Activated CD4-positive, CD25-positive, alpha-beta regulatory T cell treated with anti-CD3 and anti-CD28 coated beads, Interleukin-2, amount 50 U/mL, for 16 hours (primary cell): ENCODE data around the gene ARID3A.

Source experiments
- DNase-seq: peaks from one replicate; pipeline ENCODE4 v3.0.0-alpha.2; 2020; ENCODE audit warnings: low read depth, low spot score

ARID3A gene

DNA sequence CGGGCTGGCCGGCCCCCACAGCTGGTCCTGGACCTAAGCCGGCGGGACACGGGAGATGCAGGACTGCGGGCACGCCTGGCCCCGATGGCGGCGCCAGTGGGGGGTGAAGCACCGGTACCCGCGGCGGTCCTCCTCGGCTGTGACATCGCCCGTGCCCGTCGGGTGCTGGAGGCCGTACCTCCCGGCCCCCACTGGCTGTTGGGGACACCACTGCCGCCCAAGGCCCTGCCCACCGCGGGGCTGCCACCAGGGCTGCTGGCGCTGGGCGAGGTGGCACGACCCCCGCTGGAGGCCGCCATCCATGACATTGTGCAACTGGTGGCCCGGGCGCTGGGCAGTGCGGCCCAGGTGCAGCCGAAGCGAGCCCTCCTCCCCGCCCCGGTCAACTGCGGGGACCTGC lies 77.4 kb downstream of the ARID3A start:
- DNase-seq = no peak

DNA sequence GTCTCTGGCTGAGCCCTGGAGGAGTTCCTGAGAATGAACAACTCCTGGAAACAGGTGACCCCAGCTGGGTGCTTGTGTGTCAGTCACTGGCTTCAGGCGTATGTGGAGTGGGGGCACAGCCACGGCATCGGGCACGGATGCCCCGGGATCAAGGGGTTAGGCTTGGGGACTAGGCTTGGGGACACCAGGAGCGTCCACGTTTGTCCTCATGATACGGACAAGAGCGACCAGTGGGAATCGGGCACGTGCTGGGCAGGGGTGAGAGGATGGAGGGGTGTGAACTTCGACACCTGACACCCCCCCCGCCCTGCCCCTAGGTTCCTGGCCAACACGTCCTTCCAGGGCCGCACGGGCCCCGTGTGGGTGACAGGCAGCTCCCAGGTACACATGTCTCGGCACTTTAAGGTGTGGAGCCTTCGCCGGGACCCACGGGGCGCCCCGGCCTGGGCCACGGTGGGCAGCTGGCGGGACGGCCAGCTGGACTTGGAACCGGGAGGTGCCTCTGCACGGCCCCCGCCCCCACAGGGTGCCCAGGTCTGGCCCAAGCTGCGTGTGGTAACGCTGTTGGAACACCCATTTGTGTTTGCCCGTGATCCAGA lies 78.5 kb downstream of the ARID3A start:
- no peak for DNase-seq

DNA sequence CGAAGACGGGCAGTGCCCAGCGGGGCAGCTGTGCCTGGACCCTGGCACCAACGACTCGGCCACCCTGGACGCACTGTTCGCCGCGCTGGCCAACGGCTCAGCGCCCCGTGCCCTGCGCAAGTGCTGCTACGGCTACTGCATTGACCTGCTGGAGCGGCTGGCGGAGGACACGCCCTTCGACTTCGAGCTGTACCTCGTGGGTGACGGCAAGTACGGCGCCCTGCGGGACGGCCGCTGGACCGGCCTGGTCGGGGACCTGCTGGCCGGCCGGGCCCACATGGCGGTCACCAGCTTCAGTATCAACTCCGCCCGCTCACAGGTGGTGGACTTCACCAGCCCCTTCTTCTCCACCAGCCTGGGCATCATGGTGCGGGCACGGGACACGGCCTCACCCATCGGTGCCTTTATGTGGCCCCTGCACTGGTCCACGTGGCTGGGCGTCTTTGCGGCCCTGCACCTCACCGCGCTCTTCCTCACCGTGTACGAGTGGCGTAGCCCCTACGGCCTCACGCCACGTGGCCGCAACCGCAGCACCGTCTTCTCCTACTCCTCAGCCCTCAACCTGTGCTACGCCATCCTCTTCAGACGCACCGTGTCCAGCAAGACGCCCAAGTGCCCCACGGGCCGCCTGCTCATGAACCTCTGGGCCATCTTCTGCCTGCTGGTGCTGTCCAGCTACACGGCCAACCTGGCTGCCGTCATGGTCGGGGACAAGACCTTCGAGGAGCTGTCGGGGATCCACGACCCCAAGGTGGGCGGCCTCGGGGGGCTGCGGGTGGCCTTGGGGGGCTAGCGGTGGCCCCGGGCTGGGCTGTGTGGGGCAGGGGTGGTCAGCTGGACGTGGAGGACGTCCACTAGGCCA lies 79.2 kb downstream of the ARID3A start:
- DNase-seq = no peak

DNA sequence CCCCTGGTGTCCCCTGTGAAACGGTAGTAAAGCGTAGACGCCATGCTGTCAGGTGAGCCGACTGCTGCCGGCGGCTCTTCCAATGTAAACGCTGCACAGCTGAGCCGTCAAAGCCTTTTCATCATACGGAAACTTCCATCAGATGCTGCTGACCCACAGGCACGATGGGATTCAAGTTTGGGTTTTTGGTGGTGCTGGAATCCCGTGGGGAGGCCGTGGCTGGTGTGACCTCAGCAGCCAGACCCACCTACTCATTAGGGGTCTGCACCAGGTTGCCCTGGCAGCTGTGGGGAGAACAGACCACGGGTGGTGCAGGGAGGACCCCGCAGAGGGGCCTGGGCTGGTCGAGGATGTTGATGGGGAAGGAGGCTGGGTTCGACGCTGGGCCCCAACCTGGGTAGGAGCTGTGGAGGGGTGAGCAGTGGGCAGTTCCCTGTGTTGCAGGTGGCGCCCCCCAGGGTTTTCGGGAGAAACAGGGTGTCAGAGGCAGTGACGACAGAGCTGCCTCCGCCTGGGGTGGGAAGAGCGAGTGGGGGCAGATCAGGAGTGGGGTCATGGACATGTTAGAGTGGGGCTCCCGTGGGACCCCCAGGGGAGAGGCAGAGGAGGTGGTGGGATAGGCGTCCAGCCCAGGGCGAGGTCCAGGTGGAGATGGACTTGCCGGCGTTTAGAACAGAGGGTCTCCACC lies 81.0 kb downstream of the ARID3A start:
- DNase-seq = no peak

DNA sequence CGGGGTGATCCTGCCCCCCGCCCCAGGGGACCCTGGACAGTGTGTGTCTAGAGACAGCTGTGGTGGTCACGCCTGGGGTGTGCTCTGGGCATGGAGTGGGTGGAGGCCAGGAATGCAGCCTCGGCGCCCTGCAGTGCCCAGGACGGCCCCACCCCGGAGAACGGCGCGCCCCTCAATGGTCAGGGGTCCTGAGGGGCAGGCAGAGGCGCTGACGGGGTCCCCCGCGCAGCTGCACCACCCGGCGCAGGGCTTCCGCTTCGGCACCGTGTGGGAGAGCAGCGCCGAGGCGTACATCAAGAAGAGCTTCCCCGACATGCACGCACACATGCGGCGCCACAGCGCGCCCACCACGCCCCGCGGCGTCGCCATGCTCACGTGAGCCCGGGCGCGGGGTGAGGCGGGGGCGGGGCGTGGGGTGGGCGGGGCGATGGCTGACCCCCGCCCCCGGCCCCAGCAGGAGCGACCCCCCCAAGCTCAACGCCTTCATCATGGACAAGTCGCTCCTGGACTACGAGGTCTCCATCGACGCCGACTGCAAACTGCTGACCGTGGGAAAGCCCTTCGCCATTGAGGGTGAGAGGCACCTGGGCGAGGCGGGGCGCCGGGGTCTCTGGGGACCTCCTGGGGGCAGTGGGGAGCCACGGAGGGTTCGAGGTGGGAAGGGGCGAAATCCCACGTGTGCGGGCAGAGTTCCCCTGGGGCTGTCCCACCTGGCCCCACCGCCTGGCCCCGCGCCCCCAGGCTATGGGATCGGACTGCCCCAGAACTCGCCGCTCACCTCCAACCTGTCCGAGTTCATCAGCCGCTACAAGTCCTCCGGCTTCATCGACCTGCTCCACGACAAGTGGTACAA lies 81.8 kb downstream of the ARID3A start:
- no peak for DNase-seq

DNA sequence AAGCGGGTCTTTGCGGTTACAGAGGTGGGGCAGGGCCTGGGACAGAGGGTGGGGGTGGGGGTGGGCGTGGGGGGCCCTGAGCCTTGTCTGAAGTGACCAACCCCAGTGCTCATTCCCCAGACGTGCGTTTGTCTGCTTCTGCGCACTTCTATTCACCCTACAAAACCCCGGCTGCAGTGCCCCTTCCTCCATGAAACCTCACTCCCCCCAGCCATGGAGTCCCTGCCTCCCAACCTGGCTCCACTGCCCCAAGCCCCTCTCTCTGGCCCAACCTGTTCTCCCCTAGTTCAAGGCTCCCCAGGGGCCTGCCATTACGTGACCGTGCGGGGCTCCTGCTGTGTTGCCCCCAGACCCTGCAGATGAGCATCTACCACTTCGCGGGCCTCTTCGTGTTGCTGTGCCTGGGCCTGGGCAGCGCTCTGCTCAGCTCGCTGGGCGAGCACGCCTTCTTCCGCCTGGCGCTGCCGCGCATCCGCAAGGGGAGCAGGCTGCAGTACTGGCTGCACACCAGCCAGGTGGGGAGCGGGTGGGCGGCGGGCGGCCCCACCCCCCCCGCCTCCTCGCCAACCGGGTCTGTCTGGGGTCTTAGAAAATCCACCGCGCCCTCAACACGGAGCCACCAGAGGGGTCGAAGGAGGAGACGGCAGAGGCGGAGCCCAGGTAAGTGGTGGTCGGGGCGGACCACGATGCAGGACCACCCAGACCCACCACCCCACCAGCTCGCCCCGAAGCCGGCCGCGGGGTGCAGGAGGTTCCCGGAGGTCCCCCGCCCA lies 82.6 kb downstream of the ARID3A start:
- no peak for DNase-seq

DNA sequence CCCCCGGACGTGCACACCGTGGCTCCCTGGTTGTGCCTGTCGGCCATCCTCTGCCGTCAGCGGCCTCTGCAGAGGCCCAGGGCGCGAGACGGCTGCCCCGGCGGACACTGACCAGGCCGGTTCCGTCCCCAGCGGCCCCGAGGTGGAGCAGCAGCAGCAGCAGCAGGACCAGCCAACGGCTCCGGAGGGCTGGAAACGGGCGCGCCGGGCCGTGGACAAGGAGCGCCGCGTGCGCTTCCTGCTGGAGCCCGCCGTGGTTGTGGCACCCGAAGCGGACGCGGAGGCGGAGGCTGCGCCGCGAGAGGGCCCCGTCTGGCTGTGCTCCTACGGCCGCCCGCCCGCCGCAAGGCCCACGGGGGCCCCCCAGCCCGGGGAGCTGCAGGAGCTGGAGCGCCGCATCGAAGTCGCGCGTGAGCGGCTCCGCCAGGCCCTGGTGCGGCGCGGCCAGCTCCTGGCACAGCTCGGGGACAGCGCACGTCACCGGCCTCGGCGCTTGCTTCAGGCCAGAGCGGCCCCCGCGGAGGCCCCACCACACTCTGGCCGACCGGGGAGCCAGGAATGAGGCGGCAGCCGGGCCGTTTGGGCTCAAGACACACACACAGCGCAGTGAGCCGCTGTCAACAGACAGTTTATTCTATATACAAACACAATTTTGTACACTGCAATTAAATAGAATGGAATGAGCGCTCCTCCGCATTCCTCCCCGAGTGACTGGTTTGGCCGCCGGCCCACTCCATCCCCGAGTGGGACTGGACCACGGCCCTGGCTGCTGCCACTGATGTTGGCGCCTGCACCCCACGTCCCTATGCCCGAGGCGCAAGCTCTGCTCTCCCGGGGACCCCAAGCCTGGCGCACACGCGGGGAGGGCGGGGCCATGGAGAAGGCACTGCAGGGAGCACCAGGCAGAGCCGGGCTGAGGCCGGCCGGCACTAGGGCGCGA lies 83.5 kb downstream of the ARID3A start:
- no peak for DNase-seq

DNA sequence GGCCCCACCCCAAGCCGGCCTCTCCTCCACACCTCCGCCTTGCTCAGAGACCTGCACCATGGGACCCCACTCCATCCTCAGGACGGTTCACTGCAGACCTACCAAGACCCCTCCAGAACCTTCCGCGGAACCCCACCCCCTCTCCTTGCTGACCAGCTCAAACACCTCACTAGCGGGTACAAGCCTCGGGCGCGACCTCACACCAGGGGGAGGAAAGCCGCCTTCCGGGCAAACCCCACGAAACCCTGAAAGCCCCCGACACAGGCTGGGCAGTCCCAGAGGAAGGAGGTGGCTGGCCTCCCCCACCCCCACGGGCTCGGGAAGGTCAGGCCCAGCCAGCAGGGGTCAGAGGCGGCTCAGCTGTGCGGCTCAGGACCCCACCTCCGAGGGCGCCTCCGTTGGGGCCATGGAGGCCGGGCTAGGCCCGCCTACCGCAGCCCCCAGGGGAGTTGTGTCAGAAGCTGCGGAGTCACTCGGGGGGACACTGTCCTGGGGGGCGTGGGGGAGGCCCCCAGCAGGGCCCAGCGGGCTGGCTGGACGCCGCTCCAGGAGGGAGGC lies 84.2 kb downstream of the ARID3A start:
- no peak for DNase-seq

DNA sequence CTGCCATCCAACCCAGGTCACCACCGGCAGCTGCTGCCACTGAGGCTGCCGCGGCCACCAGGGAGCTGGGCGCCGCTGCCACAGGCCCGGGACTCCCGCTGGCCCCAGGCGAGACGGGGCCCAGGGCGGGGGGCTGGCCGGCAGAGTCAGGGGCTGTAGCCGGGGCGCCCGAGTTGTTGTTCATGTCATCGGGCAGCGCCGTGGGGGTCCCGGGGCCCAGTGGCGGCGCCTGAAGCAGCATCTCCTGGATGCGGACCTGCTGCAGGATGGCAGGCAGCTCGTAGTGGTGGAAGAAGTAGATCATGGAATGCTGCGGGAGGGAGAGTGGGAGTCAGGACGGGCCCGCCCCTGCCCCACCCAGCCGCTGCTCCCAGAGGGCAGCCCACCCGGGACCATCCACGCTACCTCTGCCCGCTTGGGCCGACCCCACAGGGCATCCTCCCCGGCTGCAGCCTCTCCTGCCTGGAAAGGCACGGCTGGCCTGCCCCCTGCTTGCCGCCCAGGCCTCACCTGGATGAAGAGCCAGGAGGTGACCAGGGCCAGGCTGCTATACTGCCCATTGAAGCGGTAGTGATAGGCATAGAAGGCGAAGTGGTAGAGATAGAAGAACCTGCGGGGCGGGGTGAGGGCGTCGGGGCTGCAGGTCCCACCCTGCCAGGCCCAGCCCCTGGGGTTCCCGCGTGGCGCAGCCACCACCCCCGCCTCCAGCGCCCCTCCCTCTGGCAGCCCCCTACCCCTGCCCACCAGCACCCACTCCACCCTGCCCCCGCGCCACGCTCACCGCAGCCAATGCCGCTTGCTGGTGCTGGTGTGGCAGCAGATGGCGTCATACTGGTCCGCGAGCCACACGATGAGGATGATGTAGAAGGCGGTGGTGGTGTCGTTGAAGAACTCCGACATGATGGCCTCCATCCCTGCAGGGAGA lies 85.0 kb downstream of the ARID3A start:
- no peak for DNase-seq

DNA sequence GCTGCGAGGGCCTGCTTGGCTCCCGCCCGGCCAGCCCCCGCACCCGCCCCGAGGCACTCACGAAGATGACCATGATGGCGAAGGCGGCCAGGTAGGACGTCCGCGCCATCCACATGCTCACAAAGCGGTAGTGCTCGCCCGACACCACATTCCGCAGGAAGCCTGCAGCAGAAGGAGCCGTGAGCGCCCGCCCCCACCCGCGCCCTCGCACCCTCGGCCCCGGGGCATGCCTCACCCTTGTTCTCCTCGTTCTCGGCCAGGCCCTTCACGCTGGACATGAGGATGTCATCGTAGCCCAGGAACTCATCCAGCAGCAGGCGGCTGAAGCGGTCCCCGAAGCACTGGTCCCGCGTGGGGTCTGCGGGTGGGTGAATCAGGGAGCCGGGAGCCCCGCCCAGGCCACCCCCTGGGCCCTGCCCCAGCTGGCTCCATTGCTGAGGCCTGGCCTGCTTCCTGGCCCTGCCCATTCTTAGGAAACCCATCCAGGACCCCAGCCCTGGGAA lies 86.0 kb downstream of the ARID3A start:
- DNase-seq = no peak

DNA sequence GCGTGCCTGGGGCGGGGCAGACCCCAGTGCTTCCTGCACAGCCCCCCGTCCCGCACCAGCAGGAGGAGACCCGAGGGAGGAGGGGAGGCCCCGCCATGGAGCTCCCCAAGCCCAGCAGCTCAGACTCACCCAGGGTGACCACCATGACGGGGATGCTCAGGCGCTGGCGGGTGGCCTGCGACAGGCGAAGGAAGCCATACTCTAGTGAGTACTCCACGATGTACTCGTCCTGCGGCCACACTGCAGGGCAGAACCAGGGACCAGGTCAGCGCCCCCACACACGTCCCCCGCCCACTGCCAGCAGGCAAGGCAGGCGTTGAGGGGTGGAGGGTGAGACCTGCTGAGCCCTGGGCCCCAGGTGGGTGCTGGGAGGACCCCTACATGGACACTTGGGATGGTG lies 86.5 kb downstream of the ARID3A start:
- DNase-seq = no peak

DNA sequence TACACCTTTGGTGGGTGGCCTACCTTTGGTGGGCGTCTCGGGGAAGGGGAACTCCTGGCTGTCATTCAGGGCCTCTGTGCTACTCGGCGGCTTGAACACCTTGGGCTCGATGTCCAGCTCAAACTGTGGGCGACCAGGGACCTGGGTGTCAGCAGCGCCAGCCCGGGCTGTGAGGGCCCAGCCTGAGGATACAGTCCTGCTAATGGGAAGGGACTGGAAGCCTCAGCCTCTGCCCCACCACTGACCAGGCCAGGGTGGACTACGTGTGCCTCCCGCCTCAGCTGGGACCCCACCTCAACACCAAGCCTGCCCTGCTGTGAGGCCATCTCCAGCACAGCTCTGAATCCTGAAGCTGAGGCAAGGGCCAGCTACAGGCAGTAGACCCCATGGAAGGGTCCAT lies 87.4 kb downstream of the ARID3A start:
- DNase-seq = no peak

DNA sequence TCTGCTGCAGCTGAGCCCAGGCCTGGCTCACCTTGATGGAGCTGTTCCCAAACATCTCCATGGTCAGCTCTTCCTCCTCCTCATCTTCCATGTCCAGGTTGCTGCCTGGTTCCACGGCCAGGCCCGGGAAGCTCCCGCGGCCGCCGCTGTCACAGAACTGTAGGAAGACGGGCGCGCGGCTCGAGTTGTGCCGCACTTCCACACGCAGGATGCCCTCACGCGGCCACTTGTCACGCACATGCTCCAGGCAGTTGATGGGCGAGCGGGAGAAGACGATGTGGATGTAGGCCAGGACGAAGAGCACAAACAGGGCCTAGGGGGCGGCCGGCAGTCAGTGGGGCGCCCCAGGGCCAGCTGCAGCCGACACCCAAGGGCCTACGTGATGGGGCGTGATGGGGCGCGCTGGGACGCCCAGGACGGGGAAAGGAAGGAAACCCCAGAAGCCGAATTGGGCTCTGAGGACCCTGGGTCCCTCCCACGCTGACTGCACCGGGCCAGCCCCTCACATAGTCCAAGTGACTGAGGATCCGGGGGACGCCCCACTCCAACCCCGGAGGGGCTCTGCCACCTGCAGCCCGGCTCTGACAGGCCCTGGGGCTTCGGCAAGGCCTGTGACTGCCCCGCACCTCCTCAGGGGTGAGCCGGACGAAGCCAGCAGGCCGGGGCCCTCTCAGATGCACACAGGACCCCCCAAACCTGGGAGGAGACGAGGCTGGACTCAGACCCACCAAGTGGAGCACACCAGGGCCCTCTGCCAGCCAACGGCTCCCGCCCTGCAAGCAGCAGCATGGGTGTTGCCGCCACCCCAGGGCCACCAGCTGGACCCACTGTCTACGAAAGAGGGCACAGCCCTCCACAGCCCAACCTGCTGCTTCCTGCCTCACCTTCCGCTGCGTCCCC lies 88.6 kb downstream of the ARID3A start:
- no peak for DNase-seq

DNA sequence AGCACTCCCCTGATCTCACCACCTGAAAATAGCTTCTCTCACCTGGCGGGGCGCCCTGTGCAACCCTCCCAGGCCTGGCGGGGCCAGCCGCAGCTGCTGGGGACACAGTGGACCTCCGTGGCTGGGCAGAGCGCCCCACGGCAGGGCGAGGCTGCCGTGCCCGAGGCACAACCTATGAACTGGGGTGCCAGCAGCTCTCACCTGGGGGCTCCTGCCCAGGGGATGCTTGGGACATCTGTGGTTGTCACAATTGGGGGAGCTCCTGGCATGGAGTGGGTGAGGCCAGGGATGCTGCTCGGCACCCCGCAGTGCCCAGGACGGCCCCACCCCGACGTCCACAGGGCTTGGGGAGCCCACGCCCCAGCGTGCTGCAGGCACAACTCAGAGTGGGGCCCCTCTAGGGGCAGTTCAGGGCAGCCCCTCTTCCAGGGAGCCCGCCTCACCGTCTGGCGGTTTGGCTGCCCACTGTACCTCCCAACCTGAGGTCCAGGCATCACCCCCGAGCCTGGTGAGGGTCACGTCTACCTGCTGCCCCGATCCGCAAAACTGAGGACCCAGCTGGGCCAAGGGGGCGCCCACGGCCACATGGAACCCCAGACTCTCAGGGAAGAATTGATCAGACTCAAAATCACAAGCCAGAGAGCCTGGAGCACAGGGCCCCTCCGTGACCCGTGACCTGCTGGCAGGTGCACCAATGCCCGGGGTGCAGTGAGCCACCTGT lies 89.4 kb downstream of the ARID3A start:
- DNase-seq = no peak

DNA sequence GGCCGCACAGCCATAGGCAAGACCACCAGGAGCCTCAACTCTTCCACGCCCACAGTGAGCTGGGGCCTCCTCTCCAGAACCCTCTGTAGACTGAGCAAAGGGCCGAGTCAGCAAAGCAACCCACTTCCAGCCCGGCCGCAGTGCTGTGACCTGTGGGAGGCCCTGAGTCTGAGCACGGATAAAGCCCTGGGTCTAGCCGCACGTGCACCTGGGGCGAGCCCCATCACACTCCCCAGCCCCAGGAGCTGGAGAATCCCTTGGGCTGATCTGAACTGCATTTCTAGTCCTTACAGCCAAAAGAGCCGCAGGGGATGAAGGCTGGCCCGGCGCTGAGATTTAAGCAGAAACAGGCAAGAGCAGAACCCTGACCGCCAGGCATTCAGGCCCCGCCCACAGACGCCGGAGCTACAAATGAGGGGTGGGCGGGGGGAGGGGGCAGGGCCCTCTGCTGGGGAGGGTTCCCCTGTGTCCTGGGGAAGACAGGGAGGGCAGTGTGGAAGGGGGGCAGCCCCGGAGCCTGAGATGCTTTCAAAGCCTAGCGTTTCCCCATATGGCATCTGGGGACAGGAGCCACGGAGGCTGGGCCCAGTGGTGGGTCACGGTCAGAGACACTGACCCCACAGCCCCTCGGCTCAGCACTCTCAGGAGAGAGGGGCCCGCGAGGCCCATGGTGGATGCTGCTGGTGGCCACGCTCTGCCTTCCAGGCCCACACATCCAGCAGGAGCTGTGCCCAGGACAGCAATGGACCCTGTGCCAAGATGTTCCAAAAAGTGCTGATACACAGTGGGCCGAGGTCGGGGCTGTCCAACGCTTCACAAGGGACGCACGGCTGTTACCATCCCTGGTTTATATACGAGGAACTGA lies 90.2 kb downstream of the ARID3A start:
- DNase-seq = no peak

DNA sequence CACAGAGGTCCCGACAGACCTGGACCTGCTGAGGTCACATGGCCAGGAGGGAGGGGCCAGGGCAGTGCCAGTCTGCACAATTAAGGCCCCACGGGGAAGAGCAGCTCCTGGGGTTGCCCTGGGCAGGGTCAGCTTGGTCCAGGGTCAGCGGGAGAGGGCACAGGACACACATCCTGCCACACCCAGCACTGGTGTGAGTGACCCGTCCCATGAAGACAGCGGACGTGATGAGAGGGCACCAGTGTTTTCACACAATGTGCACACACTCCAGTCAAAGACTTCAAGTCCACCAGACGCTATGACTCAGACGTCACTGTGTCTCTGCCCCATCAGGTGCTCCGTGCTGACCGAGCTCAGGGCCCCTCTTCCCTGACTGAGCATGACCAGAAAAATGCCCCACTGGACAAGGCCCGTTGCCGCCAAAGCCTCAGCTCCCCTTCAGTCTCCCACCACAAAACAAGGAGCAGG lies 90.8 kb downstream of the ARID3A start:
- DNase-seq = no peak
